Retinal pigment epithelial cell (primary cell): ENCODE data around the gene IGFL3.
A peak's percentile ranks its signal among the peaks of the same experiment; 100 is the strongest.

ENCODE experiments used
- DNase-seq: peaks from one replicate; pipeline ENCODE4 v3.0.0-alpha.2; 2010; ENCODE audit warnings: low read depth
- H3K4me3 ChIP-seq: 2 replicates; pipeline ENCODE4 v1.5.1; 2011; ENCODE audit warnings: mild to moderate bottlenecking, low read length, control low read depth, moderate library complexity
- CTCF ChIP-seq: conservative IDR thresholded peaks from 2 replicates; pipeline ENCODE4 v1.5.1; 2011; ENCODE audit warnings: low read depth, low read length, control low read depth, inconsistent platforms

The IGFL3 gene

GRCh38 chr19:46076951-46077814 is 47.3 kb downstream of the IGFL3 start:
- peak overlapping the region; percentile 47 for H3K4me3 ChIP-seq
- TF ChIP-seq CTCF = peak; percentile 99
- DNase-seq = peak; percentile 45

- TF ChIP-seq CTCF = no peak
- DNase-seq = no peak
- no peak overlapping the region for H3K4me3 ChIP-seq
These were observed 48.2 kb downstream of the IGFL3 start for GRCh38 chr19:46076031-46076880.

- no peak overlapping the region for H3K4me3 ChIP-seq
- TF ChIP-seq CTCF = no peak
- no peak for DNase-seq
These were observed 51.1 kb downstream of the IGFL3 start for GRCh38 chr19:46073268-46073922.
